GM12892 (cell line): ENCODE measurements around the gene PARP1.

ENCODE experiments used
- POLR2A ChIP-seq: IDR thresholded peaks from 2 replicates; pipeline ENCODE4 v1.6.1; 2011; ENCODE audit warnings: low read depth, low read length, control low read depth
- TAF1 ChIP-seq: IDR thresholded peaks from 2 replicates; pipeline ENCODE4 v1.6.1; 2011; ENCODE audit warnings: low read depth, mild to moderate bottlenecking, control low read depth, low read length, borderline replicate concordance

DNA sequence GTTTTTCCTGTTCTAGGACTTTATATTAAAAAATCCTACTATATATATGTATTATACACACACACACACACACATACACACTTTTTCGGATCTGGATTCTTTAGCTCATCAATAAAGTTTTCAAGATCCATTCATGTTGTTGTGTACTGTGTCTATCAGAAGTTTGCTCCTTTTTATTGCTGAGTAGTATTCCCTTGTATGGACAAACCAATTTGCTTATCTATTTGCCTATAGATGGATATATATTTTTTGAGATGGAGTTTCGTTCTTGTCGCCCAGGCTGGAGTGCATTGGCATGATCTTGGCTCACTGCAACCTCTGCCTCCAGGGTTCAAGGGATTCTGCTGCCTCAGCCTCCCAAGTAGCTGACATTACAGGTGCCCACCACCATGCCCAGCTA is 78.7 kb downstream of the PARP1 start:
- no peak for TF ChIP-seq POLR2A
- no peak for TF ChIP-seq TAF1
